Hematopoietic multipotent progenitor cell treated with erythropoietin and hydrocortisone succinate and interleukin-3 and kit ligand, for 15 days (in vitro differentiated cells): ENCODE results near the gene UTF1.
"Not testable (repeated sequence)": the region's sequence is repeated elsewhere in the genome, so short reads cannot be mapped to it uniquely, and the experiment has no call there.

Experiments used
- DNase-seq: peaks from one replicate; pipeline ENCODE4 v3.0.0-alpha.2; 2015; ENCODE audit warnings: low spot score

Gene UTF1

DNA sequence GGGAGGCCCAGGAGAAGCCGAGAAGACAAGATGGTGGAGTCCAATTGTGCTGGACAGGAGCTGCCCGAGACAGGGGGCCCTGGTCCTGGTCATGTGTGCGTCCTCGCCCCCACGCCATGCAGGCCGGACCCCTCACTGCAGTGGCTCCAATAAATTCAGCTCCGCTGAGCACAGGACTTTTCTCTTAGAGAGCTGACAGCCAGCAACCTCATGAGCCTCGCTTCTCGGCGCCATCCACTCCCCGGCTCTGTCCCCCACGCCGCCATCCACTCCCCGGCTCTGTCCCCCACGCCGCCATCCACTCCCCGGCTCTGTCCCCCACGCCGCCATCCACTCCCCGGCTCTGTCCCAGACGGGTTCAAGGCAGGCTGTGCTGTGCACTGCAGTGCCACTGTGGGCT is 2.8 kb upstream of the UTF1 start:
- no peak for DNase-seq

DNA sequence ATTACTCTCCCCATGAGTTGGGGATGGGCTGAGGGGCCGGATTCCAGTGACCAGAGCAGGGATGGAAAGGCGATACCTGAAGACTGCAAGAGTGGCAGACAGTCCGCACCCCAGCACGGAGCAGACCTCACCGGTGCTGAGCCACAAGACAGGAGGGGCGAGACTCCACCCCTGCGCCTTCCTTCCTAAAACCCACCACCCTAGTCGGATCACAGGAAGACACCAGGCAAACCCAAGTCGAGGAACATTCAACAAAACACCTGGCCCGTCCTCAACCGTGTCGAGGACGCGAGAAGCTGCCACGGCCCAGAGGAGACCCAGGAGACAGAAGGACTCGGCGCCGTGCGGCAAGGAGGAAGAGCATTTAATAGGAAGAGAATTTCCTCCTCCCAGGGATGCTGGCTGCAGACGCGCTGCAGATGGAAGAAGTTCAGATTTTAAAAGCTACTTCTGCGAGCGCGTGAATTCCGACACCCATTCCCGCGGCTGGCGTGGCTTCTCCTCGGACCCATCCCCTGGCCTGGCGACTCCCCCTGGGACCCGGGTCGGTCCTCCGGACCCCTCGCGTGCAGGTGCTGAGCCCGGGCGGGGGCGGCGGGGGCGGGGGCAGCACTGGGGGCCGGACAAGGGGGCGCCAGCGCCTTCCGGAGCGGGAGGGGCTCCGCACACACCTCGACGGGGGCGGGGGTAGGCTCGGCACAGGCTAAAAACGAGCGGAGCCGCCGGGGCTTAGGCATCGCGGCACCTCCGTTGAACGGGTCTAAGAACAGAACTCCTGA is 563 bp upstream of the UTF1 start:
- no peak for DNase-seq

DNA sequence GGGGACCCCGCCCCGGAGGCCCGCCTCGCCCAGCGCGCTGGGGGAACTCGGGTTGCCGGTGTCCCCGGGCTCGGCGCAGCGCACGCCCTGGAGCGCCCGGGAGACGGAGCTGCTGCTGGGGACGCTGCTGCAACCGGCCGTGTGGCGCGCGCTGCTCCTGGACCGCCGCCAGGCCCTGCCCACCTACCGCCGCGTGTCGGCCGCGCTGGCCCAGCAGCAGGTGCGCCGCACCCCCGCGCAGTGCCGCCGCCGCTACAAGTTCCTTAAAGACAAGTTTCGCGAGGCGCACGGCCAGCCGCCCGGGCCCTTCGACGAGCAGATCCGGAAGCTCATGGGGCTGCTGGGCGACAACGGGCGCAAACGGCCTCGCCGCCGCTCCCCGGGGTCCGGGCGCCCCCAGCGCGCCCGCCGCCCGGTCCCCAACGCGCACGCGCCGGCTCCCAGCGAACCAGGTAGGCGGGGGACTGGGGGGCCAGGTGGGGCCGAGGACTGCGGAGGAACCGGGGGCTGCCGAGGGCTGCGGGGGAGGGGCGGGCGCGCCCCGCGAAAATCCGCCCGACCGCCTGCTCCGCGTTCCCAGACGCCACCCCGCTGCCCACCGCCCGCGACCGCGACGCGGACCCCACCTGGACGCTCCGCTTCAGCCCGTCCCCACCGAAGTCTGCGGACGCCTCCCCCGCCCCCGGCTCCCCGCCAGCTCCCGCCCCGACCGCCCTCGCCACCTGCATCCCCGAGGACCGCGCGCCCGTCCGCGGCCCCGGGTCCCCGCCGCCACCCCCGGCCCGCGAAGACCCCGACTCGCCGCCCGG is 574 bp downstream of the UTF1 start:
- DNase-seq, result no peak

DNA sequence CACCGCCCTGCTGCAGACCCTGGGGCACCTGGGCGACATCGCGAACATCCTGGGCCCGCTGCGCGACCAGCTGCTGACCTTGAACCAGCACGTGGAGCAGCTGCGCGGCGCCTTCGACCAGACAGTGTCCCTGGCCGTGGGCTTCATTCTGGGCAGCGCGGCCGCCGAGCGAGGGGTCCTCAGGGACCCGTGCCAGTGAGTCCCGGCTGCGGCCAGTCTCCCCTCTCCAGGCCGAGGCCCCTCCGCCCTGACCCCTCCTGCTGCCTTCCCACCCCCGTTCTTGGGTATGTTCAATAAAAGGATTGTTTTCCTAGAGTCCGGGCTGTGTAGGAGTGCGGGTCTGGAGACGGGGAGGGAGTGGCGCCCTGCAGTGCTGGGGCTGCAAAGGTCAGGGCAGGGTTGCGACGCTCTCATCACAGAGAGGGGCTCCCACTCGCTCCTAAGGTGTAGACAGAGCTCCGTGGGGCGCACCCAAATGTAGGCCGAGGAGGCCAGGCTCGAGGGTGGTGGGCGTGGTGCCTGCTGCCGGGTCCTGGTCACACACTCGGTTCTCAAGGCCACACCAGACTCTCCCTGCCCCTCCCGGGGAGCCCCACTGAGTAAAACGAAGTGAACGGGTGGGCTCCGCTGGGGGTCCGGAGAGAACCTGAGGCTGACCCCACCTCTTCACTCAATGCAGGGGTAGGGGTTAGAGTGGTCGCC is 1.4 kb downstream of the UTF1 start:
- no peak for DNase-seq

DNA sequence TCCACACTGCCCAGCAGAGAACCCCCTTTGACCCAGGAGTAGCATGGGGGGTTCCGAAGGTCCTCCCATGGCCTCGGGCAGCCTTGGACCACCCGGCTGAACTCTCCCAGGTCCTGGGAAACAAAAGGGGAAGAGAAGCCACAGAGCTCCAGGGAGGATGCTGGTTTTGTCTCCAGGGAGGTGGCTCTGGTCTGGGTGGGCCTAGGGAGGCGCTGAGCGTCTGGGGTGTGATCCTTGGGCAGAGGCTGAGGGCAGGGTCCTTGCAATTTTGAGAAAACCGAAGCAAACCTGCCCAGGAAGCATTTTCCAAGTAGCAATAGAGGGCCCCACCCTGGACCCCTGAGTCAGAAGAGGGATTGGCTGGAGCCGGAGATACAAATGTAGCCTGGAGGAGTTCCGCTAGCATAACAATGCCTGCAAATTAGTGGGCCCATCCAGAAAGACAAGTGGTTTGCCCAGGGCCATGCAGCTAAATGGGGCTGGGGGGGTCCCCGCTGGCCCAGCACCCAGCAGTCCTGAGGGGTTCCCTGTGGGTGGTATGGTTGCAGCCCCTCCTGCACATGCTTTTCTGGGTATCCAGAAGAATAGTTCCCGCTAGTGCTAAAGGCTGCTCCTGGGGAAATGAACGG is 2.0 kb downstream of the UTF1 start:
- no peak for DNase-seq

DNA sequence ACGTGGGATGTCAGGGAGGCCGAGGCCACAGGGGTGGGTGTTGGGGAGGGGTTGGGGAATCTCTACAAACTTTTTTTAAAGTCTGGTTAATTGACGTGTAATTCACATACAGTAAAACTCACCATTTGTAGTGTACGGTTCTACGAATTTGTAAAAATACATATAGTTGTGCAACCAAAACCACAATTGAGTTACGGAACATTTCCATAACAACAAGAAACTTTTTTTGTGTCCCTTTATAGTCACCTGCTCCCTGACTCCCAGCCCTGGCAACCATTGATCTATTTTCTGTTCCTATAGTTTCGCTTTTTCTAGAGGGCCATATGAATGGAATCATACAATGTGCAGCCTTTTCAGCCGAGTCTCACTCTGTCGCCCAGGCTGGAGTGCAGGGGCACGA is 4.8 kb downstream of the UTF1 start:
- not testable (repeated sequence) for DNase-seq

DNA sequence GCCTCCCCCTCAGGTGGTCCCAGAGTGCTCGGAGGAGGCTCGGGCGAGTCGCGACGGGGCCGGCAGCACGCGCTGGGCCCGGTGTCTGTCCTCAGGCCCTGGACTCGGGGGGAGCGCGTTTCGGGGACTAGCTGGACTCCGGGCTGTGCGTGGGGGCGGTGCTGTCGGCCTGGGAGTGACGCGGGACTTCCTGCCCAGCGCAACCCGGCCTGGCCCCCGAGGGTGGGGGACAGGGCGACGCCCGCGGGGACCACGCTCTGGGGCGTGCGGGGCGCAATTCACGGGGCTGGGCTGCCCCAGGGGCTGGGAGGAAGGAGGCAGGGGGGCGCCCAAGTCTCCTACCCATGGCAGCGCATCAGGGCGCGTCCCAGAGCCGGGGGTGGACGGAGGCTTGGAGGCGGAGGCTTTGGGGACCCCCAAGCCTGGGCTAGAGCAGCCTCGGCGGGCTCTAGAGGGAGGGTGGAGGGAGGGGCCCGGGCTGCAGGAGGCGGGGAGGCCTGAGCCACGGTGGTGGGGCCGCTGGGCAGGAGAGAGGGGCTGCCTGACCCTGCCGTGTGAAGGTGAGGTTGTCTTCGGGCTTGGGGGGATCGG is 5.3 kb downstream of the UTF1 start:
- DNase-seq, result no peak

DNA sequence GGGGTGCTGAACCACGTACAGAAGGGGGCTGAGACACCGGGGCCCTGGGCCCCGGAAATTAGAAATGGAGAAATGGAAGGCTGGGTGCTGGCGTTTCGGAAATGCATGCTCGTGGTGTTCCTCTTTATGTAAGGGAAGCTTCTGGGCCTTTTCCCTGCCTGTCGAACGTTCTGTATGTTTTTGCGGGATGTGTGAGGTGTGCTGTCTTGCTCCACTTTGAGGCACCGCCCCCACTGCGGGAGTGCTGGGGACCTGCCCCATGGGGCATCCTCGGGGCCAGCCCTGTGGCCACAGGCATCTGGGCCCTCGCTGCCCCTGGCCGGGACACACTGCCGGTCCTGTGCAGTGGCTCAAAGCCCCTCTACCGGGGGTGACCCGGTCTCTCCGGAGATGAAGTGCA is 5.9 kb downstream of the UTF1 start:
- DNase-seq, result no peak

DNA sequence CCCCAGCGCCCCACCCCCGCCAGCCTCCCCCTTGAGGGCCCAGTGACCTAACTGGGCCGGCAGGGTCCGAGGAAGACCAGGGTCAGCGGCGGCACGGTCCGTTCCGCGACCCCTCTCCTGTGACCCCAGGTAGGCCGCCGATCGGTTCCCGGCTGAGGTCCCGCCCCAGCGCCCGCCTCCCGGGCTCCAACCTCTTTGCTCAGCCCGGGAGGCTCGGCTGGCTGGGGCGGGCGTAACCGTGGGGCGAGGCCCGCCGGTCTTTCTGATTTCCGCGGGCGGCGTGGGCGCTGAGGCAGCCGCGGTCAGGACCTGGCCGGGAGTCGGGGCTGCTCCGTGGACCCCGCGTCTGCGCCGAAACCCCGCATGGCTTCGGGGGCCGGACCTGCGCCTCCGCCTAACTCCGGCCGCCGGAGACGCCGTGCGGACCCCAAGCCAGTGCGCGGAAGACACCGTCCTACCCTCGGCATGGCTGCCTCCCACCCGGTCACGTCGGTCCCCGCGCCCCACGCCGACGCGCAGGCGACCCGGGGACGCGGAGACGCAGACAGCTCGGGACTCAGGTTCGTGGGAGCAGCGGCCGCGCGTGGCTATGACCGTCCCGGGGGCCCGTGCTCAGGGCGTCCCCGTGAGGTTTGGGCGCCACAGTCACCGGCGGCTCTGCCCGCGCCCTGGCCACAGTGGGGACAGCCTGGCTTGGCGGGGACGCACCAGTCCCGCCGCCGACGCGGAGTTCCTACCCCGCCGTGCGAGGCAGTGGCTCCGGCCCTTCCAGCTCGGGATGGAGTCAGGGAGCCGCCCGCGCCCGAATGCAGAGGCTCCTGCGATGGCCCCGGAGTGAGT is 6.6 kb downstream of the UTF1 start:
- DNase-seq, result no peak

DNA sequence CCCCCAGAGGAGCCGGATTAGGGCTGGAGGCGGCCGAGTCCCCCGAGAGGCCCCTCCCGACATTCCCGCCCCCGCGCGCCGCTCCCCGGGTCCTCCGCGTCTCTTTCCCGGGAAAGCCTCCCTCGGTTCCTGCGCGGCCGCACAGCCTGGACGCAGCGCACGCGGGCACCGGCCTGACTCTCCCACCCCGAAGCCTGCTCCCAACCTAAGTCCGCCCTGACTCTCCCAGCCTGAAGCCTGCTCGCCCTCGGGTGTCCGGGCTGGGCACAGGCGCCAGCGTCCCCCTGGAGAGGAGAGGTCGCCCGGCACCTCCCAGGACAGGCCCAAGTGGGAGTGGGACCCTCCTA is 7.2 kb downstream of the UTF1 start:
- no peak for DNase-seq

DNA sequence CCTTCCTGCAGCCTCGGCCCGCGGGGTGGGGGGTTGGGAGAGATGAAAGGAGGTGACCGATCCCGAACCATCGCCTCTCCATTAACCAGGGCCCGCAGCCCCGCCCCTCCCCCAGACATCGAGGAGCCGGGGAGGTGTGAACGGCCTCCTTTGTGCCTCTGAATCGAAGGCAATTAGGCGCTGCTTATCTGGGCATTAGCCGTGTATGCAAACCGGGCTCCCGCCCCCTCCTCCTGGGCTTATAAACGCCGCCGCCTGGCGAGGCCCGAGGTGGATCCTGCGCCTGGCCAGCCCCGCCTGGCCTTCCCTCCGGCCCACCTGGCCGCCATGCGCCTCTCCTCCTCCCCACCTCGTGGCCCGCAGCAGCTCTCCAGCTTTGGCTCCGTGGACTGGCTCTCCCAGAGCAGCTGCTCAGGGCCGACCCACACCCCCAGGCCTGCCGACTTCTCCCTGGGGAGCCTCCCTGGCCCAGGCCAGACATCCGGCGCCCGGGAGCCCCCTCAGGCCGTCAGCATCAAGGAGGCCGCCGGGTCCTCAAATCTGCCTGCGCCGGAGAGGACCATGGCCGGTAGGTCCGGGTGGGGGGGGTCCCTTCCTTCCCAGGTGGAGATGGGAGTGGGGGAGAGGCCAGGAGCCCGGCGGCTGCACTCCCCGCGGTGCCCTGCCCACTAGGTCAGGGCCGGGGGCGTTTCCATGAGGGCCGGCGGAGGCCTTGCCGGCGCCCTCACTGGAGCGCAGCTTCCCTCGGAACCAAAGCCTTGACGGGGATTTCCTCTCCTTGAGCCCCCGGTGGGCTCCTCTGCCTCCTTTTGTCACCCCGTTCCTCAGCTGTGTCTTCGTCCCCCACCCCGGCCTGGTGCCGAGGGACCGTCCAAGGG is 7.8 kb downstream of the UTF1 start, which contains the start of gene VENTX:
TSS of gene VENTX (plus strand) at position 268 of the 878 bp plus-strand sequence. CDS start at position 328, 60 bp downstream.
- DNase-seq, result no peak

DNA sequence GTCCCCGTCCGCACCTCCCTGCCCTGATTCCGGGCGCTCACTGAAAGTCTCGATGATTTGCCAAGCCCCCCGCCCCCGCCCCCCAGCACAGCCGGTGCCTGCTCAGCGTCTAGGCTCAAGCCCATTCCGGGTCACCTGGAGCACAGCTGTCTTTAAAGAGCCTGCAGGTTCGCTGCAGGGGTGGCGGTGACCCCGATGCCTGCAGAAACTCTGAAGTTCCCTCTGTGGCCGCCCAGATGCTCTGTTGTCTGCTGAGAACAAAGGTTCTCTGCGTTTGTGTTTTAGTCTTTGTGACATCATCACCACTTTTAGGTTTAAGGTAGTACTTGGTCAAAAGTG is 8.4 kb downstream of the UTF1 start:
- no peak for DNase-seq

DNA sequence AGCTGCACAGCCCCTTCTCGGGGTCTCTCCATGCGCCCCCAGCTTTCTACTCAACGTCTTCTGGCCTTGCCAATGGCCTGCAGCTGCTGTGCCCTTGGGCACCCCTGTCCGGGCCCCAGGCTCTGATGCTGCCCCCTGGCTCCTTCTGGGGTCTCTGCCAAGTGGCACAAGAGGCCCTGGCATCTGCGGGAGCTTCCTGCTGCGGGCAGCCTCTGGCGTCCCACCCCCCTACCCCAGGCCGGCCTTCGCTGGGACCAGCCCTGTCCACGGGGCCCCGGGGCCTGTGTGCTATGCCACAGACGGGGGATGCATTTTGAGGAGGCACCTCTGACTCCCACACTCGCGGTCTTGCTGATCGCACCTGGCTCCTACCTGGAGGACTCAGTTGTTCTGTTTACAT is 10.0 kb downstream of the UTF1 start:
- DNase-seq, result no peak

DNA sequence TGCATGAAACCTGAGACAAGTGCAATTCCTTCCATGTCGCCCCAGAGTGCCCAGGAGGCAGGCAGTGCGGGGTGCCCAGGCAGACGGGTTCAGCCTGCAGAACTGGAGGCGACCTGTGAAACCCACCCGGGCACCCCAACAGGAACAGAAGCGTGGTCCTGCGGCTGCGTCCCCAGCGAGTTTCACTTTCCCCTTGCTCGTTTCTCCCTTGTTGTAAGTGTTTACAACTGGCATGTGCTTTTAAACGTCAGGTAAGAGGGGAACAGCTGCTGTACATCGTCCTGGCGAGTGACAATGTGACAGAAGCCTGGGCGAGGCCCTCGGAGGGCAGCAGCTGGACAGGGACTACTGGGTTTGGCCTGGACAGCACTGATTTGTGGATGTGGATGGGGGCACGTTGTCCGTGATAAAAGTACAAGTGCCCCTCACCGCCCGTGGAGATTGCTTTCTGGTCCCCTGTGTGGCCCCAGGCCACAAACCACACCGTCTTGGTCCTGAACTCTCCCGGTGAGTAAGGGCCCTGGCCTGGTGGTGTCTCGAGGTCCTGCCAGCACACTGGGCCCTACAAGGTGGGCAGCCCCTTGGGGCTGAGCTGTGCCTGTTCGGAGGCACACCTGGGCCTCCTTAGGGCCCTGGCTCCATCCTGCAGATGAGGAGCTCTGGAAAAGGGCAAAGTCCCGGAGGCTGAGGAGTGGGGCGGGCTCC is 11.6 kb downstream of the UTF1 start:
- no peak for DNase-seq

DNA sequence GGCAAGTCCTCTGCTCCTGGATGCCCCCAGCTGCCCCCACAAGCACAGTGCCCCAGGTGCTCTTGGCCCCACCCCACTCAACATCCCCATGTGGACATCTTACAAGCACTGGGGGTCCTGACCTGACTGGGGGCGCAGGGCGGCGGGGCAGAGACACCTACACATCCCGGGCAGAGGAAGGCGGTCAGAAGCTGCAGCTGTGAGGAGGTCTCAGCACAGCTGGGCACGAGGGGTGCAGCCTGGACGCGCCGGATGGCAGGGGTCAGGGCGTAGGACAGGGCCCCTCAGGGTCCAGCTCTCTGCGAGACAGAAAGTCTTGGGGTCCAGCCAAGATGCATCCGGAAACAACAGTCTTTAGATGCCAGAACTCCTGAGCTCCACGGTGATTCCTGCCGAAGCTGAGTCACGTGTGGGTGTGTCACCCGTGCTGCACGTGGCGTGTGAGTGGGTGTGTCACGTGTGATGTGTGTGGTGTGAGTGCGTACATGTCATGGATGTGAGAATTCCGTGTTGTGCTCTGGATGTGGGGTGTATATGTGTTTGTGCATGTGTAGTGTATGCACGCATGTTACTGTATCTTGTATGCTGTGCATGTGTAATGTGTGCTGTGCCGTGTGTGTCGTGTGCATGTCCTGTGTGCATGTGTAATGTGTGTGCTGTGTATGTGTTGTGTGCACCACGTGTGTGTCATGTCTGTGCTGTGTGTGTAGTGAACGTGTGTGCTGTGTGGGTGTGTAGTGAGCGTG is 12.8 kb downstream of the UTF1 start:
- no peak for DNase-seq

DNA sequence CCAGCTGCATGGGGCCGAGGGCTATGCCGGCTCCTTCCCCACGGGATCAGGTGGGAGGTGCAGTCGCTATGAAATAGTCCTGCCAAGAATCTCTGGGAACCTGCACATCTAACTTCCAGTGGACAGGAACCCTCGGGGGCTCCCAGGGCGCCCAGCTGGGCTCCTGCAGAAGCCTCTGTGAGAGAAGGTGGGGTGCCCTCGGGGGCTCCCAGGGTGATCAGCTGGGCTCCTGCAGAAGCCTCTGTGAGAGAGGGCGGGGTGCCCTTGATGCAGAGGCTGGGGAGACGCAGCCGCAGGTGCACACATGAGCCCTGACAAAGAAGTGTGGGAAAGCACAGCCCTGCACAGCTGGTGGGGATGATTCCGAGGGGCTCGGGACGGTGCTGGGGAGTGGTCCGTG is 13.6 kb downstream of the UTF1 start:
- no peak for DNase-seq

DNA sequence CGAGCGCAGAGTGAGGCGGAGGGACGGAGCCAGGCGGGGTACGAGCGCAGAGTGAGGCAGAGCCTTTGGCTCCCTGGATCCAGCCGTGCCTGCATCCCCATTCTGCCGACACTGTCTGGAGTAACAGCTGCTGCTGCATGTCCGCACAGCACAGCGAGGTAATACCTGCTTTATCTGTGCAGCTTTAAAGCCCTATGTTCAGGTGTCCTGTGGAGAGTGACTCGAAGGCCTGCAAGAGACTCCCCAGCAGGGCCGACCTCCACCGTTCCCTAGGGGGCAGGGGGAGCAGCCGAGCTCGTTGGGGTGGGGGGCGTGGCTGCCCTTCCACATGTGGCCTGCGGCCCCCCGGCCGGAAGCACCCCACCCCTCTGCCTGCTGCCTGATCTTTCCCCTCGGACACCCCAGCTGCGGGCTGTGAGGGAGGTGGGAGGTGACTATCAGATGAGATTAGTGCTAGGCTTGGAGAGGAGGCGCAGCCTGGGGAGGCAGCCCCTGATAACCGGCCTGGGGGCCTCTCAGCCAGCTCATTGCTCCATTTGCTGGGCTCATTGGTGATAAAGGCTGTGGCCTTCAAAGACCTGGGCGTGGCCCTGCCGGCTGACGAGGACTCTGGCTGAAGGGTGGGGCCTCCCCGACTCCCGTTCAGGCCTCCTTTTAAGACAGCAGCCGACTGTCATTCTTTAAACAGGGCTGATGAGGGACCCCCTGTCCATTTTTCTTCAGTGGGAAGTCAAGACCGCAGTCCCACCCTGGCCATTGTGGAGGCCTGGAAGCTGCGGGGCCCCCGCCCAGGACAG is 15.6 kb downstream of the UTF1 start:
- DNase-seq, result peak; percentile 93

DNA sequence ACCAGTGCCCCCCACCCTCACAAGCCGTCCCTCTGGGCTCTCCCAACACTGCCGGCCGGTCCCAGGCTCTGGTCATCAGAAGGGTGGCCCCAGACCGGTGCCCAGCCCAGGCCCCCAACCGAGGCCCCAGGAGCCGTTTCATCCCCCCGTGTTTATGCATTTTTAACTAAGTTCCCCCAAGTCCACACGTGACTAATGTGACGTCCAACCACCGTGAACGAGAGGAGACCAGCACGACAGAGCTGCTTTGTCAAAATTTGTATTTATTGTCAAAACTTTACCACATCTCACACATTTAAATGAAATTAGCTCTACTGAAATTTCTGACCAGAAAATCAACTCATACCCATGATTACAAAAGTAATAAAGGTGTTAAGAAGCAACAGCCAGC is 16.2 kb downstream of the UTF1 start:
- no peak for DNase-seq
